ENCODE results near the gene TXN2.
A peak's percentile ranks its signal among the peaks of the same experiment; 100 is the strongest.

The TXN2 gene

DNA sequence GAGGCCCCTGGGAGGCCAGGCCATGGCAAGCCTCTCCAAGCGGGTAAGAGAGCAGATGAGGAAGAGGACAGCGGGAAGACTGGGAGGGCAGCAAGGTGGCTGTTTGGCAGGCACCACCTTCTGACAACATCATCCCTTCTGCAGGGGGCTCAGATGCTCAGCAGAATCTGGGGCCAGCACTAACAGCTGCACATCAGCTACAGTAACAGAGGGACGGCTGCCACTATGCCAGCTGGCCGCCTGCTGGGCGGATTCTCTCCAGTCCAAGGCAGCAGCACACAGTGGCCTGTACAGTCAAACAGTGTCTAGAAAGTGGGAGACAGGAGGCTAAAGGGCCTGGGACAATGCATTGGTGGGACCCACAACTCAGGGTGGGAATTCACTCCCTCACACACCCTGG is 10.7 kb upstream of the TXN2 start:
- intact Hi-C loops (cut with DNase I), result no loop called here

DNA sequence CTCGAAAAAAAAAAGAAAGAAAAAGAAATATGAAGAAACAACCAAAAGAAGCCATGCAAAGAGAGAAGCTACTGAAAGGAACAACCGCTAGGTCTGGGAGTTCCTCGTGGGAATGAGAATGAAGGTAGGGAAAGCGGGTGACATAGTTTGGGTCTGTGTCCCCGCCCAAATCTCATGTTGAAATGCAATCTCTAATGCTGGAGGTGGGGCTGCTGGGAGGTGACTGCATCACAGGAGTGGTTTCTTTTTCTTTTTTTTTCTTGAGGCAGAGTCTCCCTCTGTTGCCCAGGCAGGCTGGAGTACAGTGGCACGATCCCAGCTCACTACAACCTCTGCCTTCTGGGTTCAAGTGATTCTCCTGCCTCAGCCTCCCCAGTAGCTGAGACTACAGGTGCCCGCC is 9.7 kb upstream of the TXN2 start:
- DNase-seq, result no peak
- intact Hi-C loops (cut with DNase I), result no loop called here

More for the DNA sequence above, 10.7 kb upstream of the TXN2 start:
- DNase-seq, result no peak

DNA sequence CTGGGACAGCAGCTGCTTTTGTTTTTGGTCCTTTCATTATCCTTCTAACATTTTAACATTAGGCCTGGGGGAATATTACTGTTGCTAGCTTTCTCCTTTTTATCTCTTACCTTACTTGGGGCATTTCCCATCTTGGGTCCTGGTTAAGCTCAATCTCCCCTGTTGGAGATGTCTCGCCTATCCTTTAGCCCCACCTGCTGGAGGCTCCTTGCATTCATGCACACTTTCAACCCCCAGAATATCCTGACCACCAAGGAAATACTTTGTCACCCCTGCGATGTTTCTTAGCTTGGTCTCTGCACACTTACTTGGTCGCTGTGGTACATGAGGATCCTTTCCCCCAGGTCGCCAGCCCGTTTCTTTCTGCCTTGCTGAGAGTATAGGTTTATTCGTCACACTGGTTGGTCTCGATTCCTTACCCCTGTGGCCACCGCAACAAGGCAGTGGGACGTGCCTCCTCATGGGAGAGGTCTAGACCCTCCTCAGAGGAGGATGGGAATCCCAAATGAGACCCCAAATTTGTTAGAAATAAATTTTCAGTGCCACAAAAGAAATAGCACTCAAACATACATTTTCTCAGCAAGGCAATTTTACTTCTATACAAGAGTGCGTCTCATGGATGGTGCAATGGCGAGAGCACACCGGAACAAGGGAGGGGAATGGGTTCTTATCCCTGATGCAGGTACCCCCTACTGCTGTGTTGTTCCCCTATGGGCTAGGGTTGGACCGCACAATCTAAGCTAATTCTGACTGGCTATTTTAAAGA is 5.4 kb upstream of the TXN2 start:
- DNase-seq, result peak in 10 of 42 donors; percentile 34 to 63 (median 46)
- intact Hi-C loops (cut with DNase I), result no loop called here

DNA sequence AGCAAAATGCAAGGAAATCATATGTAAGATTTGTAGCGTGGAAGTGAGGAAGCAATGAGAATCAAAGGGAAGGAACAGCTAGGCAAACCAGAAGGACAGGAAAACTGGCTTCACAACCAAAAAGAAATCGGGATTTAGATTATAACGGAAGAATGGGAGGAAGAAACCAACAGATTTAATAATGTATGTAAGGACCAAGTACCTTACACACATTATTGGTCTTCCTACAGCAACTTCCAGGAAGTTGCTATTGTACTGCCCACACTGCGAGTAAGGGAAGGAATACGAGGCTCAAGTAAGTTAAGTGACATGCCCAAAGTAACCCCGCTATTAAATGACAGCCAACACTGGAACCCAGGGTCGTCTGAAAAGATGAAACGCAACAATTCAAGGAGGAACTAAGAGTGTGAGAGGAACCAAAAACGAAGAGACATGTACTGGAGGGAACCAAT is 473 bp downstream of the TXN2 start:
- no peak for DNase-seq
- intact Hi-C loops (cut with DNase I), result no loop called here

DNA sequence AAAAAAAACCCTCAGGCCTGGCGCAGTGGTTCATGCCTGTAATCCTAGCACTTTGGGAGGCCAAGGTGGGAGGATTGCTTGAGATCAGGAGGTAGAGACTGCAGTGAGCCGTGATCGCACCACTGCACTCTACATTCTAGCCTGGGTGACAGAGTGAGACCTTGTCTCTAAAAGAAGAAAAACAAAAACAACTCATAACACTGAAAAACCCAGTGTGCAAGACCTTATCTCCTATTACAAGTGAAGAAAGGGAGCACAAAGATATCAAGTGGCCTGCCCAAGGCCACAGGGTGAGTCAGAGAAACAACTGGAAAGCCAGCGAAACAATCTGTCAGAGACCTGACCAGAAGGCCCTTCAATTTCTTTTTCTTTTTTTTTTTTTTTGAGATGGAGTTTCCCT is 2.5 kb downstream of the TXN2 start:
- DNase-seq, result no peak
- intact Hi-C loops (cut with DNase I), result no loop called here

DNA sequence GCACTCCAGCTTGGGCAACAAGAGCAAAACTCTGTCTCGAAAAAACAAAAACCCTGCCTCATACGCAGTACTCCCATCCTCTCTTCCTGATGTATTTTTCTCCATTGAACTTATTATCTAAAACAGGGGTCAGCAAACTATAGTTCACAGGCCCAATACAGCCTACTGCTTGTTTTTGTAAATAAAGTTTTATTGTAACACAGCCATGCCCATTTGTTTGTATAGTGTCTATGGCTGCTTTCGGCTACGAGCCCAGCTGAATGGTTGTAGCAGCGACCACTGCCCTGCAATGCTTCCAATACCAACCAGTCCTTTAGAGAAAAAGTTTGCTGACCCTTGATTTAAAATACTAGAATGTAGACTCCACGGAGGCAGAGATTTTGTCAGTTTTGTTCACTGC is 6.1 kb downstream of the TXN2 start:
- intact Hi-C loops (cut with DNase I), result no loop called here

DNA sequence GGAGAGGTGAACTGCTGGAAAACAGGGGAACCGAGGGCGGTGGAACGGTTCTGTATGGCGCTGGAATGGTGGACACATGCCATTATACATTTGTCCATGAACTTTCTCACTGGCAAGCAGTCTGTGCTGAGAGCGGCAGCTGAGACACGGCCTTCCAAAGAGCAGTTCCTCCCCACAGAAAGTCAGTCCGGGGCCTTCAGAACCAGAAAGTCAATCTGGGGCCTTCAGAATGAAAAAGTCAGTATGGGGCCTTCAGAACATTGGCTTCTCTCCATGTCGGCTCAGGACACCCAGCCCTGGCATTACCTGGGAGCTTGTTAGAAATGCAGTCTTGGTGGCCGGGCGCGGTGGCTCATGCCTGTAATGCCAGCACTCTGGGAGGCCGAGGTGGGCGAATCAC is 8.8 kb downstream of the TXN2 start:
- intact Hi-C loops (cut with DNase I), result no loop called here
- no peak for DNase-seq

More for the DNA sequence above, 6.1 kb downstream of the TXN2 start:
- DNase-seq, result no peak

DNA sequence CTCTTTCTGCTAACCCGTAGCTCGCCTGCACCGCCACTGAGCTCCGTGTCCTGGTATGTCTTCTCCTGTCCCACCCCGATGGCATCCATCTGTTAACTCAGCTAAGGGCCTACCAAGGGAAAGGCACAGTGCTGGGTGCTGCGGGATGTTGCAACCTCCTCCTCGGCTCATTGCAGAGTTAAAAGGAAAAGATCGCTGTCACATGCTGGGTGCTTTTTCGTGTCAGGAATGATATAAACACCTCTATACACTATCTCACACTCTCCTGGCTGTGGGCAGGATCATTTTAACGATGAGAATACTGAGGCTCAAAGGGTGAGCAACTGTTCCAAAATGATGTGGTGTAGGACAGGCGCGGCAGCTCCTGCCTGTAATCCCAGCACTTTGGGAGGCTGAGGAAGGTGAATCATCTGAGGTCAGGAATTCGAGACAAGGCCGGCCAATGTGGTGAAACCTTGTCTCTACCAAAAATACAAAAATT is 10.1 kb downstream of the TXN2 start:
- DNase-seq, result no peak
- intact Hi-C loops (cut with DNase I), result loop anchor here (2.0 kb wide), 1 partner anchor 171 kb away; no protein-coding TSS in a partner anchor

DNA sequence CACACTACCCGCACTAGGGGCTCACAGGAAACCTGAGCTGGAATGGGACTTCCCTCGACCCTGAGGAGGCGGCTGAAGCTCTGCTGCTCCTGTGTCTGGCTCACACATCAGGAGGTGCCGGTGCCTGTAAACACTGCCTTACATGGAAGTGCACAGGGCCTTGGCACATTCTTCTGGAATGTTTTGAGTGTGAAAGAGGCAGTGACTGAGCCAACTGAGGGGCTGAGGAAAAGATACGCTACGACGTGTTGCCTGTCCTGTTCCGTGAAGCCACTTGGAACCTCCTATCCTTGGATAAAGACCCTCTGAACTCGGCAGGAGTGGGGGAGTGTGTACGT is 10.5 kb downstream of the TXN2 start:
- no peak for DNase-seq
- intact Hi-C loops (cut with DNase I), result loop anchor here (2.0 kb wide), 1 partner anchor 170 kb away; no protein-coding TSS in a partner anchor

DNA sequence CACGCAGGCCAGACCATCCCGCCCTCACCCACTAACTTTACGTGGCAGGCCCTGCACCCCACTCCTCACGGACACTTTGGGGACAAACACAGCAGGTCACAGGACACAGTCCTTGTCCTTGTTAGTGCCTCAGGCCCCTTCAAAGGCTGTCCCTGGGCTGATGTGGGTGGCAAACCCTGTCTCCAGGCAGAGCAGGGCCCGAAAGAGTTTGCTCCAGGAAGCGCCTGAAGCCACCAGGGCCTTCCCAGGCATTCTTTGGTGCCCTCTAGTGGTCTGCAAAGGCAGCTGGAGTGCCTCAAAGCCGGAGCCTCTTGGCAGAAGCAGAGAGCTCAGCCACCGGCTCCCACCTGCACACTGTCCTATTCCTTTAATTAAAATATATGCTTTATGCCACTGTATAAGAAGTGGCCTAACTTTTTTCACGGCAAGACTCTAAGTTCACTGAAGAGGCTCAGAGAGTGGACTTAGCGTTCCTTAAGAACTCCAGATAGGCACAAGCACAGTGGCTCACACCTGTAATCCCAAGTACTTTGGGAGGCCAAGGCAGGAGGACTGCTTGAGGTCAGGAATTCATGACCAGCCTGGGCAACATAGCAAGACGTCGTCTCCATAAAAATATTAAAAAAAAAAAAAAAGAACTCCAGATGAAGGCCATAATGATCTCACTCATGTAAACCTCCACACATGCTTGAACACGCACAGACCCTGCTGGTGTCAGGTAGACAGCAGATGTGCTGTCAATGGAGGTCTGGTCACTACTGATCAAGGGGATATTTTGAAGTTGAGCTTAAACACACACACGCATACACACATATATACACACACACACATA is 11.1 kb downstream of the TXN2 start:
- intact Hi-C loops (cut with DNase I), result loop anchor here (2.0 kb wide), 1 partner anchor 170 kb away; no protein-coding TSS in a partner anchor
- DNase-seq, result peak; percentile 62 to 93 (median 86)

DNA sequence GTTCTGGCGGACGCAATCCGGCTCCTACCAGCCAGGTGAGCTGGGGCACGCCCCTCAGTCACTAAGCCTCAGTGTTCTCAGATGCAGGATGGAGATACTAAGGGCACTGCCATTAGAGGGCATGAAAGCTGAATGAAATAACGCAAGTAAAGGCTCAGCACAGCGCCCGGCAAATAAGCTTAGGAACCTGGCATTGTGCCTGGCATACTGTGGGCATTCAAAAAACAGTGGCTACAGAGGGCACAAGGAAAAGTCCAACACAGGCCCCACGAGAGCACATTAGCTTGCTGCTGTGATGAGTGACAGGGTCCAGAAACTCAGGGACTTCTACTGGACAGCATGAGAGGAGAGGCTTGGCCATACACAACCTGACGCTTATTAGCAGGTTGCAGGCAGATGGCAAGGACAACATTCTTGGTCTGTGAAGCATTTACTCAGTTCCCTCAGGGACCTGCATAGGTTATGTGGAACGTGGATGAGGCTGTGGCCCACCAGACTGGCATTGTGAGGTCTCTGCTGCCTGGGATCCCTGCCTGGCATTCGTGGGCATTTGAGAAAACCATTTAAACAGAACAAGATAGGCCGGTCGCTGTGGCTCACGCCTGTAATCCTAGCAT is 12.2 kb downstream of the TXN2 start:
- peak in 1 of 42 donors; percentile 22 for DNase-seq
- intact Hi-C loops (cut with DNase I), result no loop called here

DNA sequence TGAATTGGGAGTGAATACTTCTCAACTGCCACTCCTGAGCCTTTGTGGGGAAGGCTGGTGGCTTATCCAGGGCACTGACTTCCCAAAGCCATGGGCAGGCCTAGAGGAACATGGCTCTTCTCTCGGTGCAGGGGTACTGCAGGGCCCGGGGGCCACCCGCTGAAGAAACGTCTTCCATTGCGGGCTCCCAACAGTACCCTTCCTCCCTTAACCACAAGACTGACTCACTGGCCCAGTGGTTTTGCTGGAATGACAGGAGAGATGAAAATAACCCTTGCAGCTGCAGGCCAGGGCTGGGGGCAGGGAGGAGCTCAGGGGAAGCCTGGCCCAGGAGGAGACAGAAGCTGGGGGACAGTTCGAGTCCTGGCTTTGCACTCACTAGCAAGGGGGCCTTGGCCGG is 13.5 kb downstream of the TXN2 start:
- no peak for DNase-seq
- intact Hi-C loops (cut with DNase I), result no loop called here

DNA sequence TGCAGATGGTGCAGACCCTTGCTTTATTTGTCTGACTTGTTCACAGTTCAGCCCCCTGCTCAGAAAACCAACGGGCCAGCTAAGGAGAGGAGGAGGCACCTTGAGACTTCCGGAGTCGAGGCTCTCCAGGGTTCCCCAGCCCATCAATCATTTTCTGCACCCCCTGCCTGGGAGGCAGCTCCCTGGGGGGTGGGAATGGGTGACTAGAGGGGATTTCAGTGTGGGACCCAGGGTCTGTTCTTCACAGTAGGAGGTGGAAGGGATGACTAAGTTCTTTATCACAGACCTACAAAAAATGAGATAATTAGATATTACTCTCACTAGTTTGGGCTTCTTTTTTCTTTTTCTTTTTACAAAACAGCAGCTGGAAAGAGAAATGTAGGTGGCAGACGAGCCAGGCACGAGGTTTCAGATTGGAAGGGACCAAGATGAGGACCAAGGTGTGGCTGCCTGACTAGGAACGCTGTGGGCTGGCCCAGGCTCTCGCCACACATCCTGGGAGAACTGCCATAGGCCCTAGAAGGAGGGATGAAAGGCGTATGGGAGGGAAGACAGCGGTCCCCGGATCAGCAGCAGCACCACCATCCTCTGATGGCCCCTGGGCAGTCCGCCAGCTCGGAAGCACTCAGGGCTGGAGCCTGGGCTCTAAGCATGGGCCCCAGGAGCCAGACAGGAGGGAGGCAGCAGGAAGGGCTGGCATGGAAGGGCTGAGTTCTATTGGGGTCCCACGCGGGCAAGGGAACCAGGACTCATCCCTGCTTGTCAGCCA is 14.2 kb downstream of the TXN2 start:
- intact Hi-C loops (cut with DNase I), result no loop called here
- no peak for DNase-seq

DNA sequence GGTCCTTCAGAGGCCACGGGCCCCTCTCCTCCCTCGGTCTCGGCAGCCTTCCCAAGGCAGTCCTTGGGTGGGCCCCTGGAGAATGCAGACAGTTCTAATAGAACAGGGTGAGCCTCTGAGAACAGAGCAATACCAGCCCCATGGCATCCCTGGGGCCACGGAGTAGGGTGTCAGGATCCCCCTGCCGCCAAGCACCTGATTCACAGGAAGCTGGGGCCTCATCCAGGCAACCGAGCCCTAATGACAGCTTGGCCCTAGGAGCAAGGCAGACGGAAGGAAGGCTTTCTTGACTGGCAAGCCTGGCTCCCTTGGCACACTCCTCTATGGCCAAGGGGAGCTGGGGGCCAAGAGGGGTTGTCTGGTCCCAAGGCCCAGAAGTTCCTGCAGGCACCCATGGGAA is 15.2 kb downstream of the TXN2 start:
- DNase-seq, result no peak
- intact Hi-C loops (cut with DNase I), result no loop called here

DNA sequence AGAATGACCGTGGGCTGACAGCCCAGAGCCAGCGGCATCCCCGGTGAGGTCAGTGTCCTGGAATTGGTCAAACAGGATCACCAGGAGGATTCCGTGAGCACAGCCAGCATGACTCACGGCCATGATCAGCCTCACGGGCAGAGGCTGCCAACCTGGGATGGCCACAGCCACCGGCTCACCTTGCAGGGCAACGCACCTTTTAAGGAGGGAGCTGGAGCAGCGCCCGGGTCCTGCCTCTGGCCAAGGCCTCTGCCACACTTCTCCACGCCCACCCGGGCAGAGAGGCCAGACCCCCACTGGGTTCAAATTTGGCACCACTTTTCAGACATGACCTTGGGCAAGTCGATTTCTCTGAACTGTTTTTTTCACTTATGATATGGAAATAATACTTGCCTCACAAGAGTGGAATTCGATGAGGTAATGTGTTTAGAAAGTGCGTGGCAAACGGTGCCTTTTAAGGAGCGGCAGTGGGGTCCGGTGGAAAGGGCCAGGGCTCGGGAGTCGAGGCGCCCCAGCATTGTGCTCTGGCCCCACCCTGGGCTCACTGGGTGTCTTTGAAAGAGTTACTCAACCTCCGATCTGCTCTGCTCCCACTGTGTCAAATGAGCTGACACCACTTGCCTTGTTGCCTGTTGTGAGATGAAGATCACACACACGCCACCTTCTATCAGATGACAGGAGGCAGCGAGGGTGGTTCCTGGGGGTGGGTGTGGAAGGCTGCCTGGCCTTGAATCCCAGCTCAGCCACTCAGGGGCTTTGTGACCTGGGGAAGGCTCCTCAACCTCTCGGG is 16.0 kb downstream of the TXN2 start:
- DNase-seq, result peak in 34 of 42 donors; percentile 31 to 83 (median 57)
- intact Hi-C loops (cut with DNase I), result no loop called here

DNA sequence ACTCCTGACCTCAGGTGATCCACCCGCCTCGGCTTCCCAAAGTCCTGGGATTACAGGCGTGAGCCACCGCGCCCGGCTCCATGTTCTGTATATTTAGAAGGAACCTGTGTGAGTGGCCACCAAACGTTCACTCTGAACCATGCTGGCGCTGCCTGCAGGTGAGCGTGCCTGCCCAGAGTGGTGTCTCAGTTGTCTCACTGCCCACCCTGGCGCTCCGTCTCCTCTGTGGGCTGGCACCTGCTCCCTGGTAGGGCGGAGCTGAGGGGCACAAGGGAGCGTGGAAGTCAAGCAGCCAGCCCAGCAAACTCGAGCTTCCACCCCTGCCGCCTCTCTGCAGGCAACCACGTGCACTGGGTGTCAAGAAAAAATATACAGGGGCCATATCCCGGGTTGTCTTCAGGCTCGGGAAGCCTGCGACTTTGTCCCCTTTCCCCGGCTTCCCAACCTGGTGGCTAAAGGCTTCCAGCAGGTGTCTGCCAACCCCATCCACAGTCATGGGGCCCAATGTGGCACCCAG is 16.7 kb downstream of the TXN2 start:
- DNase-seq, result no peak
- intact Hi-C loops (cut with DNase I), result no loop called here

DNA sequence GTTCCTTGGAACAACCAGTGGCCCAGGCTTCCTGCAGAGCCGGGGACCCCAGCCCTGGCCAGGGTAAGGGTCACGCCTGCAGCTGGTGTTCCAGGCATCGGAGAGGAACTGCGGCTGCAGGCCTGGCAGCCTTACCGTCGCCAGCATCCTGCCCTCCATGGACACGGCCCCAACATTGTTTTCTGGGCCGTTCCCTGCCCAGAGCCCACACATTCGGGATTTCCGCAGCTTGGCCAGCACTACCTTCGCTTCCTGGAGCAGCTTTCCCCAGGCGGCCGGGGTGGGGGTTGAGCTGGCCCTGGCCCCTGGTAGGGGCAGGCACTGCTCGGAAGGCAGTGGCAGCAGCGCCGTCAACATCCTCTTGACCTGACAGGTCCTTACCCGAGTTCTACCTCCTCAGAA is 17.7 kb downstream of the TXN2 start:
- intact Hi-C loops (cut with DNase I), result no loop called here
- DNase-seq, result peak in 2 of 42 donors; percentile 22 to 24

Data from head of caudate nucleus (tissue), 42 donors.